Kidney tubule cell (primary cell): ENCODE data around the gene ZCWPW1.
"Not testable (repeated sequence)": the region's sequence is repeated elsewhere in the genome, so short reads cannot be mapped to it uniquely, and the experiment has no call there.

Experiments used
- DNase-seq: peaks from one replicate; pipeline ENCODE4 v3.0.0-alpha.2; 2018; ENCODE audit warnings: low spot score

The ZCWPW1 gene

DNA sequence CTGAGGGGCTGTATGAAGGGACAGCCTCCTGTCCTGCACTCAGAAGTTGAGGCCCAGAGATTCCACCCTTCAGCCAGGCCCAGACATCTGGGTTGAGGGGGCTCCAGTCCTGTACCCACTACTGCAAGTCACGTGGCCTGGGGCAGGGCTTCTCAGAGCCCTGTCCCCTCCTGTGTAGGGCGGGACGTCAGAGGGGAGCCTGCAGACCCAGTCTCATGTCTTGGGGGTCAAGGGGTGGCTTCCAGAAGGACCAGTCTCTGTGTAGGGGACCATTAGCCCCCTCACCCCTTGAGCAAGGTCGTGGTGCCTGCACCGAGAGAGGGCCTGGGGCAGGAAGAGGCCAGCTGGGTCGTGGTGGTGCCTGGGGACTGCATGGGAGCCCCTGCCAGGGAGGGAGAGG lies 55.8 kb downstream of the ZCWPW1 start:
- no peak for DNase-seq

GRCh38 chr7:100372256-100372655 lies 56.2 kb downstream of the ZCWPW1 start:
- peak; percentile 21 for DNase-seq

DNA sequence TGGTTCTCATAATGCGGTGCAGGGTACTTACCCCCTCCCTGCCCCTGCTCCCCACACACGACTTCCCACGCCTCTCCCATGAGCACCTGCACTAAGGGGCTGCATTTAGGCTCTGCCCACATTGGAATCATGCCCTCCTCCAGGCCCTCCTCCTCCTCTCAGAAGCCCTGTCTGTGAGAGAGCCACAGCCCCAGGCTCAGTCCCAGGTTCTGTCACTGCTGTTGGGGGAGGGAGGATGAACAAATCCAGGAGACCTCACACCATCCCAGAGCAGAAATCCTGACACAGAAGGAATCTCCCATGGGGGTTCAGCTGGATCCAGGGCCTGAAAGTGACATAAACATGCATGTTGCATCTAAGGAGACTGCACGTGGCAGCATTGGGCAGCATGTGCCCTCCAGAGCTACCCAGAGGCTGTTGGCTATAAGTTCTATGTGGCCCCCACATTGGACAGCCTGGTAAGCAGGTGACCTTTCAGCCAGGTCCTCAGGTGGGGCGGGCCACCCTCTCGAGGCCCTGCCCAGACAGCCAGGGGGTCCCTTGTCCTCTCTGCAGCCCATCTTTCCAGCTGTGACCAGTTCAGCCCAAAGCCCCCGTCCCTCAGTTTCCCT lies 56.8 kb downstream of the ZCWPW1 start:
- DNase-seq = no peak

GRCh38 chr7:100370746-100371145 lies 57.8 kb downstream of the ZCWPW1 start:
- DNase-seq = no peak

DNA sequence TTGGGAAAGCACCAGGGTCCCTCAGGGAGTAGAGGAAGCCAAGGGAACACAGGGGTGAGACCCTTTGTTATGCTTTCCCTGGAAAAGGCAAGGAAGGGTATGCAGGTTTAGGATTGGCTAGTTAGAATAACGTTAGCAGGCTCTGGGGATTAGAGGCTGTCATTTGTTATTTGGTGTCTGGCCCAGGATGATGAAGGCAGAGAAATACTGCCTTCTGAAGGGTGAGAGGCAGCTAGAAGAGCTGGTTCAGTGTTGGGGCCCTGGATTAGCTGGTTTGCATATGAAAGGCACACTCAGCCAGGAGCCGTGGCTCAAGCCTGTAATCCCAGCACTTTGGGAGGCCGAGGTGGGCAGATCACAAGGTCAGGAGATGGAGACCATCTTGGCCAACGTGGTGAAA lies 58.2 kb downstream of the ZCWPW1 start:
- DNase-seq = no peak

DNA sequence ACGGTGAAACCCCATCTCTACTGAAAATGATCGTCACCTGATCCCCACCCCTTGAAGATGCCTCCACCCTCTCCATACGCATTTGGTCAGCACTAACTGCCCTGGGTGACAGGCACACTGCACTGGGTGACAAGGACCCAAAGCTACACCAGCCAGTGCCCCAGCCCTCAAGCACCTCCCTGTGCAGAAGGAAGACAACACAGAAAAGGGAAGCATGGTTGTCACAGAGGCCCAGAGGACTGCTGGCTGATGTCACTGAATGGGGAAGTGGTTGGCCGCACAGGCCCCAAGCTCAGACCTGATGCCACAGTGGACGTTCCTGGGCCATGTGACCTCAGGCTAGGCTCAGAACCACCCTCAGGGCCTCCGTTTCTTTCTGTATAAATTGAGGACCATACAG lies 59.4 kb downstream of the ZCWPW1 start:
- no peak for DNase-seq

- no peak for DNase-seq
Measured at GRCh38 chr7:100367676-100368613, 60.6 kb downstream of the ZCWPW1 start.

GRCh38 chr7:100367251-100367620 lies 61.3 kb downstream of the ZCWPW1 start:
- no peak for DNase-seq

- no peak for DNase-seq
Measured at GRCh38 chr7:100366411-100367250, 61.9 kb downstream of the ZCWPW1 start.

GRCh38 chr7:100365998-100366367 lies 62.5 kb downstream of the ZCWPW1 start:
- not testable (repeated sequence) for DNase-seq

- DNase-seq = no peak
Measured at GRCh38 chr7:100364480-100364879, 64.0 kb downstream of the ZCWPW1 start.

DNA sequence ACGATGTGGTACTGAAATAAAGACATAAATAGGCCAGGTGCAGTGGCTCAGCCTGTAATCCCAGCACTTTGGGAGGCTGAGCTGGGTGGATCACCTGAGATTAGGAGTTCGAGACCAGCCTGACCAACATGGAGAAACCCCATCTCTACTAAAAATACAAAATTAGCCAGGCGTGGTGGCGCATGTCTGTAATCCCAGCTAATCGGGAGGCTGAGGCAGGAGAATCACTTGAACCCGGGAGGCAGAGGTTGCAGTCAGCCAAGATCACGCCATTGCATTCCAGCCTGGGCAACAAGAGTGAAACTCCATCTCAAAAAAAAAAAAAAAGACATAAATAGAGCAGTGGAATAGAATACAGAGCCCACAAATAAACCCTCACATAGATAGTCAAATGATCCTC lies 64.7 kb downstream of the ZCWPW1 start:
- not testable (repeated sequence) for DNase-seq

GRCh38 chr7:100363098-100363497 lies 65.4 kb downstream of the ZCWPW1 start:
- DNase-seq = no peak

DNA sequence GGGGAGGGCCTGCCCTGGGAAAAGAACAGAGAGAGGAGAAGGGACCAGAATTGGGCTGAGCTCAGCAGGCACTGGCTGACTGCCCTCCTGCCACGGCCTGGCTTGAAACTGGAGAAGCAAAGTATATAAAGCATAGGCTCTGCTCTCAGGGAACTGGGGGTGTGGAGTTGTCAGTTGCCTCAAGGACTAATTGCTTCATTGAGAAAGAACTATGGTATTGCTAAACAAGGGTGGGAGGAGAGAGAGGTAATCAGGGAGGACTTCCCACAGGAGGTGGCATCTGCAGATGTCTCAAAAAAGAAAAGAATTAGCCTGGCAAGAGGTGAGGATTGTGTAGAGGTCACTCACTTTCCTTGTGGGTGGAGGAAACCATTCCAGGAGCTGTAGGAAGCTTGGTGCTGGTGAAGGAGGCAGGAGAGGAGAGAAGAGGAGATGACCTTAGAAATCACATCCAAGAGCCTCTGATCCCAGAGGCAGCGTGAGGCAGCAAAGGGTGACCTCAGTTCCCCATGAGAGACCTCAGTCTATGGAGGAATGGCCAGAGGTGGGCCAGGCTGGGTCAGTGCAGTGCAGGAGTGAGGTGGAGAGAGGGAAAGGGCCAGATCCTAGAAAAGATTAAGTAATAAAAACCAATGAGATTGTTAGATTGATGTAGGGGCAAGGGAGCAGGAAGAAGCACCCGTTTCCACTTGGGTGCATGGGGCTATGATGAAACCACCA lies 68.2 kb downstream of the ZCWPW1 start:
- DNase-seq = no peak

DNA sequence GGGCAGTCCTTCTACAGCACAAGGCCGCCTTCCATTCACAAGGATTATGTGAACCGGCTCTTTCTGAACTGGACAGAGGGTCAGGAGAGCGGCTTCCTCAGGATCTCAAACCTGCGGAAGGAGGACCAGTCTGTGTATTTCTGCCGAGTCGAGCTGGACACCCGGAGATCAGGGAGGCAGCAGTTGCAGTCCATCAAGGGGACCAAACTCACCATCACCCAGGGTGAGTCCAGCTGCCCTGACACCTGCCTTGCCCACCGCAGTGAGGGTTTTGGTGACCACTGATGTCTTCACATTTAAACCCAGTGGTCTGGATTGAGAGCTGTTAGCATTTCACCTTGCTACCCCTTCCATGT lies 69.7 kb downstream of the ZCWPW1 start:
- DNase-seq = no peak

DNA sequence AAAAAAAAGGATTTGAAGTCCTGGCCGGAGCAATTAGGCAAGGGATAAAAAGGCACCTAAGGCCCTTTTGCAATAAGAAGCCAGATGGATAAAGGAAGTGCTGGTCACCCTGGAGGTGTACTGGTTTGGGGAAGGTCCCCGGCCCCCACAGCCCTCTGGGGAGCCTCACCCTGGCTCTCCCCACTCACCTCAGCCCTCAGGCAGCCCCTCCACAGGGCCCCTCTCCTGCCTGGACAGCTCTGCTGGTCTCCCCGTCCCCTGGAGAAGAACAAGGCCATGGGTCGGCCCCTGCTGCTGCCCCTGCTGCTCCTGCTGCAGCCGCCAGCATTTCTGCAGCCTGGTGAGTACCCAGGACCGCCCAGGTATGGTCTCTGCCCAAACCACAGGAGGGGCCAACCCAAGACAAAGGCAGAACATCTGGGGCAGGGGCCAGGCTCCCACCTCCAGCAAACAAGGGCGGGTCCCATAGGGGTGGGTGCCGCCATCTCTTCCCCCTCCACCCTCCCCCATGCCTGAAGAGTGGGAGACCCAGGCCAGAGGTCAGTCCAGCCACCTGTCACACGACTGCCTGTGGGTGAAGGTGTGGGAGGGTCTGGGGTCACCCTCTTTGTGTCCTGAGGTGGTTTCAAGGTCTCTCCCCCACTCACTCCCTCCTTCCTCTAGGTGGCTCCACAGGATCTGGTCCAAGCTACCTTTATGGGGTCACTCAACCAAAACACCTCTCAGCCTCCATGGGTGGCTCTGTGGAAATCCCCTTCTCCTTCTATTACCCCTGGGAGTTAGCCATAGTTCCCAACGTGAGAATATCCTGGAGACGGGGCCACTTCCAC lies 70.3 kb downstream of the ZCWPW1 start, which contains the start of gene PILRB:
Gene PILRB, plus strand, starts transcription at position 91 of the 830 bp plus-strand sequence. Its CDS starts 186 bp downstream, at position 277.
- peak; percentile 38 for DNase-seq

DNA sequence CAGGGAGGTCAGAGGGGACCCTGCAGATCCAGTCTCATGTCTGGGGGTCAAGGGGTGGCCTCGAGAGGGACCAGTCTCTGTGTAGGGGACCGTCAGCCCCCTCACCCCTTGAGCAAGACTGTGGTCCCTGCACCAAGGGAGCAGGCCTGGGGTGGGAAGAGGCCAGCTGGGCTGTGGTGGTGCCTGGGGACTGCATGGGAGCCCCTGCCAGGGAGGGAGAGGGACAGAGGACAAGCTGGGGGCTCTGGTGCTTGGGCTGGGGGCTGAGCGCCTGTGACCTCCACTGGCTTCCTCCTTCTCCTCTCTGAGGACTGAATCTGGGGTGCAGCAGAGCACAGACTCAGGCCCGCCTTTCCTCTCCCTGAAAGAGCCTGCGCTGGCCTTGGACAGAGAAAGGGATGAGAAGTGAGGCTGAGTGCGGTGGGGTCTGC lies 71.4 kb downstream of the ZCWPW1 start:
- no peak for DNase-seq

DNA sequence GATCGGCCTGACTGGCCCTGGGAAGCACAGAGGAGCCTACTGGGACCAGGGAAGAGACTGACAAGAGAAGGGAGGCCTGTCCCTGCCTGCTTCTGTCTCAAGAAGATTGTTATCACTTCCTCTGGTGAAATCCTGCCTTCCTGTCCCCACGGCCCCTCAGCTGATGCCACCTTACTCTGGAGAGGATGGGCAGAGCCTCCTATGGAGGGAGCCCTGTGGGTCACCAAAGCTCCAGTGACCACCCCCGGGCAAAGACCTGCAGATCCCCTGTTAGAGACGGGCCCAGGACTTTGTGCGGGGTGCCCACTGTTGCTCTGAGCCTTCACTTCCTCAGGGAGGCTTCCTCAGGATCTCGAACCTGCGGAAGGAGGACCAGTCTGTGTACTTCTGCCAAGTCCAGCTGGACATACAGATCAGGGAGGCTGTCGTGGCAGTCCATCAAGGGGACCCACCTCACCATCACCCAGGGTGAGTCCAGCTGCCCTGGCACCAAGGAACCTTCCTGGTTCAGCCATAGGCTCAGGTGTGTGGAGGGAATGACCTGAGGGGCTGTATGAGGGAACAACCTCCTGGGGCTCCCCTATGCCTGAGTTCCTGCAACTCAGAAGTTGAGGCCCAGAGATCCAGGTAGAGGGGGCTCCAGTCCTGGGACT lies 72.0 kb downstream of the ZCWPW1 start:
- no peak for DNase-seq

DNA sequence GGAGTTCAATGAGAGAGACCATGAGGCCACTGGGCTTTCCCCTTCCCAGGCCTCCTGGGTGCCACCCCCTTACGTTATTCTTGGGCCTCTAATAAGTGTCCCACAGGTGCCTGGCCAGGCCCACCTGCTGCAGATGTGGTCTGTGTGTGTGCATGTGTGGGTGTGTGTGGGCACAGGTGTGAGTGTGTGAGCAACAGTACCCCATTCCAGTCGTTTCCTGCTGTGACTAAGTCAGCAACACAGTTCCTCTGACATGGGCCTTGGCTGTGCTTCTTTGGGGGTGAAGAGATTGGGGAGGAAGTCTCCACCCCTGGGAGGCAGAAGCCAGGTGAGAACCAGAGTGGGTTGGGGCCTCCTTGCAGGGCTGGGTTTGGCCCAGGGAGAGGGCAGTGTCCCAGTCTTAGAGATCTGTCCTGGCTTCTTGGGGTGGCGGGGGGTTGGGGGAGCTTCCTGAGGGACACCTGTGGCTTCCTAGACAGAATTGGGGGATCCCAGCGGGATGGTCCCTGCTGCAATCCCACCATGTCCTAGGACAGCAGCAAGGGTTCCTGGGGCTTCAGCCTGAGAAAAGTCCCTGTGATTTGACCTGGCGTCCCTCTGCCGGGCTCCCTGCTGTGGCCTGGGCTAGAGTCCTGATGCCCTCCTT lies 74.7 kb downstream of the ZCWPW1 start:
- no peak for DNase-seq
